Fibroblast of lung (primary cell): Measurements from ENCODE around the gene CASP12. TPM values are rescaled to one million over a fixed set of nuclear protein-coding genes. Genes with fewer than 3 reads are reported as not detected.

Experiments used
- DNase-seq, 2 donors: peaks; one replicate each; pipeline versions ENCODE4 v3.0.0 to v3.0.0-alpha.2; 2010; ENCODE audit warnings: low read depth in 2 of 2
- H2AFZ ChIP-seq: 2 replicates; pipeline ENCODE4 v1.5.1; 2012; ENCODE audit warnings: low read length, control low read depth, inconsistent platforms
- H3K27ac ChIP-seq: 2 replicates; pipeline ENCODE4 v1.5.1; 2011; ENCODE audit warnings: low read length, control low read depth; ENCODE audit not compliant: insufficient read depth
- H3K27me3 ChIP-seq: 2 replicates; pipeline ENCODE4 v1.5.1; 2011; ENCODE audit warnings: mild to moderate bottlenecking, low read length; ENCODE audit not compliant: control insufficient read depth, insufficient read depth
- H3K36me3 ChIP-seq: 2 replicates; pipeline ENCODE4 v1.5.1; 2011; ENCODE audit warnings: low read length; ENCODE audit not compliant: control insufficient read depth, insufficient read depth
- H3K4me1 ChIP-seq: 2 replicates; pipeline ENCODE4 v1.5.1; 2011; ENCODE audit warnings: low read length; ENCODE audit not compliant: control insufficient read depth, insufficient read depth; ENCODE audit errors: extremely low read depth
- H3K4me2 ChIP-seq: 2 replicates; pipeline ENCODE4 v1.5.1; 2011; ENCODE audit warnings: low read length, control low read depth; ENCODE audit not compliant: insufficient read depth; ENCODE audit errors: extremely low read depth
- H3K4me3 ChIP-seq, 4 experiments: fragments of 200-600 bp in 1 of 4; sonication (generic) in 1 of 4; replicated peaks in 1 of 4; 2 replicates each; pipeline ENCODE4 v1.5.1; 2011 to 2016; ENCODE audit warnings: low read length in 4 of 4, low read depth in 3 of 4, mild to moderate bottlenecking in 3 of 4, control low read depth in 2 of 4, inconsistent platforms in 1 of 4, mixed read lengths in 1 of 4; ENCODE audit not compliant: insufficient read depth in 1 of 4; ENCODE audit errors: control extremely low read depth in 1 of 4
- H3K79me2 ChIP-seq: 2 replicates; pipeline ENCODE4 v1.5.1; 2012; ENCODE audit warnings: mild to moderate bottlenecking, low read length, inconsistent platforms; ENCODE audit not compliant: control insufficient read depth, insufficient read depth
- H3K9ac ChIP-seq: 2 replicates; pipeline ENCODE4 v1.5.1; 2011; ENCODE audit warnings: mild to moderate bottlenecking, low read length, control low read depth; ENCODE audit not compliant: insufficient read depth
- H3K9me3 ChIP-seq: 2 replicates; pipeline ENCODE4 v1.5.1; 2012; ENCODE audit warnings: low read depth, low read length; ENCODE audit not compliant: control insufficient read depth, insufficient read depth
- H4K20me1 ChIP-seq: 2 replicates; pipeline ENCODE4 v1.5.1; 2011; ENCODE audit warnings: low read length; ENCODE audit not compliant: control insufficient read depth, insufficient read depth; ENCODE audit errors: extremely low read depth
- EZH2 ChIP-seq: IDR thresholded peaks from 2 replicates; pipeline ENCODE4 v1.5.1; 2012; ENCODE audit warnings: low read length, control low read depth, mild to moderate bottlenecking; ENCODE audit errors: missing control alignments
- polyA plus RNA-seq, 2 donors: library from polyadenylated mRNA; depleted of rRNA in 1 of 2; stranded (reverse) in 1 of 2; unstranded in 1 of 2; fragments of >200 nt; gene quantifications; 2 replicates each; pipeline ENCODE4 v1.2.1, GENCODE V29; 2011 to 2012; ENCODE audit warnings: missing spikeins in 1 of 2
- total RNA-seq: library from RNA; depleted of rRNA; stranded (reverse); fragments of >200 nt; gene quantifications from 2 replicates; pipeline ENCODE4 v1.2.1, GENCODE V29; 2014
- TF ChIP-seq, protein P1 (sequence below), 2 donors: IDR thresholded peaks in 1 of 2; conservative IDR thresholded peaks in 1 of 2; 1 replicate in 1 of 2; 2 replicates in 1 of 2; pipeline ENCODE4 v1.5.1; 2011 to 2012; ENCODE audit warnings: low read length in 2 of 2, control low read depth in 1 of 2, inconsistent platforms in 1 of 2, low read depth in 1 of 2, mild to moderate bottlenecking in 1 of 2

Gene CASP12
- total and polyA plus RNA-seq, 2 donors (not counting 1 experiment from before 2014, with no cell fraction given) = 0.17 TPM; not detected in 1

DNA sequence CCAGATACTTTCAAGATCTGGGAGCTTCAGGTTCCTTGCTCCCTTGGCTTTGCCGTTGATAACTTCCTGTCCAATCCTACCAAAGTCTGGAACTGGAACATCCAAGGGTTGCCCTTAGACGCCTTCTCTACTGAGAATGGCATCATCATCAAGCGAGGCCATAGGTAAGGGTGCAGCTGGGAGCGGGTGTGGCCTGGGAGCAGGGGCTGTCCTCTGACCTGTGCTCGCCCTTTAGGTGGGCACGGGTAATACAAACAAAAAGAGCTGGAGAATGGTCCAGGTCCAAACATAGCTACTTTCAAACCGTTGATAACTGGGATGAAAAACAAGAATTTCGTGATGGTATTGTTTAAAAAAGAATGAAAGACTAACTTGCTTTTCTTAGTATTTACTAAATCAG, 25.0 kb downstream of the CASP12 start:
- DNase-seq = no peak
- Histone ChIP-seq H3K4me2 (no peak overlapping the region), H3K27me3 (no peaks in the 10 kb centered on the region), H4K20me1 (no peaks in the 10 kb centered on the region), H3K27ac (no peak overlapping the region), H3K36me3 (no peaks in the 10 kb centered on the region), H3K9ac (no peak overlapping the region), H2AFZ (no peak overlapping the region), H3K4me1 (no peaks in the 10 kb centered on the region), H3K9me3 (no peaks in the 10 kb centered on the region), H3K79me2 (no peaks in the 10 kb centered on the region), H3K4me3 (no peak overlapping the region)
- TF ChIP-seq EZH2 = no peak
- TF ChIP-seq, protein P1, sequence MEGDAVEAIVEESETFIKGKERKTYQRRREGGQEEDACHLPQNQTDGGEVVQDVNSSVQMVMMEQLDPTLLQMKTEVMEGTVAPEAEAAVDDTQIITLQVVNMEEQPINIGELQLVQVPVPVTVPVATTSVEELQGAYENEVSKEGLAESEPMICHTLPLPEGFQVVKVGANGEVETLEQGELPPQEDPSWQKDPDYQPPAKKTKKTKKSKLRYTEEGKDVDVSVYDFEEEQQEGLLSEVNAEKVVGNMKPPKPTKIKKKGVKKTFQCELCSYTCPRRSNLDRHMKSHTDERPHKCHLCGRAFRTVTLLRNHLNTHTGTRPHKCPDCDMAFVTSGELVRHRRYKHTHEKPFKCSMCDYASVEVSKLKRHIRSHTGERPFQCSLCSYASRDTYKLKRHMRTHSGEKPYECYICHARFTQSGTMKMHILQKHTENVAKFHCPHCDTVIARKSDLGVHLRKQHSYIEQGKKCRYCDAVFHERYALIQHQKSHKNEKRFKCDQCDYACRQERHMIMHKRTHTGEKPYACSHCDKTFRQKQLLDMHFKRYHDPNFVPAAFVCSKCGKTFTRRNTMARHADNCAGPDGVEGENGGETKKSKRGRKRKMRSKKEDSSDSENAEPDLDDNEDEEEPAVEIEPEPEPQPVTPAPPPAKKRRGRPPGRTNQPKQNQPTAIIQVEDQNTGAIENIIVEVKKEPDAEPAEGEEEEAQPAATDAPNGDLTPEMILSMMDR (conservative IDR thresholded peaks at IDR 0.05 in 1 of 2, IDR thresholded peaks at IDR 0.05 in 1 of 2; ENCODE audit: low read depth in 1 of 2, low read length in 2 of 2) = peak in 1 of 2 donors; percentile 6

DNA sequence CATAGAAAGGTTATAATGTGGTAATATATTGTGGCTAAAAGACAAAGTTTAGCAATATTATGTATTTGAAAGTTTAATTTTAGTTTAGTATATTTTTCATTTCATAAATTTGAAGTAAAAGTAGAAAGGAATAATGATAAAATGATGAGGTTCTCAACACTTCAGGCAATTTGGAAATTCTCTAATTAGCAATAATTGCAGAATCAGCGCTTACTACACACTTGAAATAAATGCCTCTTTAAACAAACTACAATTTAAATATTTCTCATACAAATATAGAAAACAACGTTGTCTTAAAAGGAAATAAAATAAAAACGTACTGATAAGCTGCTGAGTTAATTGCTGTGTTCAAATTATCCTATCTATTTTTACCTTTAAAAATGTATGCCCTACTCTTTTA, 25.9 kb downstream of the CASP12 start:
- no peak overlapping the region for H3K4me3 ChIP-seq
- no peaks in the 10 kb centered on the region for H3K79me2 ChIP-seq
- no peaks in the 10 kb centered on the region for H4K20me1 ChIP-seq
- no peaks in the 10 kb centered on the region for H3K4me1 ChIP-seq
- TF ChIP-seq EZH2 = no peak
- TF ChIP-seq, protein P1 (conservative IDR thresholded peaks at IDR 0.05 in 1 of 2, IDR thresholded peaks at IDR 0.05 in 1 of 2; ENCODE audit: low read depth in 1 of 2, low read length in 2 of 2) = no peak
- no peak overlapping the region for H3K4me2 ChIP-seq
- no peaks in the 10 kb centered on the region for H3K9me3 ChIP-seq
- no peak overlapping the region for H3K27ac ChIP-seq
- no peak for DNase-seq
- H3K27me3 ChIP-seq = no peaks in the 10 kb centered on the region
- H3K36me3 ChIP-seq = no peaks in the 10 kb centered on the region
- H3K9ac ChIP-seq = no peak overlapping the region
- H2AFZ ChIP-seq = no peak overlapping the region

GRCh38 chr11:104870910-104871309, 27.4 kb downstream of the CASP12 start:
- Histone ChIP-seq H3K27me3 (no peaks in the 10 kb centered on the region), H3K9ac (no peak overlapping the region), H3K4me3 (no peak overlapping the region), H3K9me3 (no peaks in the 10 kb centered on the region), H3K27ac (no peak overlapping the region), H3K36me3 (no peaks in the 10 kb centered on the region), H3K4me1 (no peaks in the 10 kb centered on the region), H3K4me2 (no peak overlapping the region), H4K20me1 (no peaks in the 10 kb centered on the region), H3K79me2 (no peaks in the 10 kb centered on the region), H2AFZ (no peak overlapping the region)
- DNase-seq = peak; percentile 29 to 83
- no peak for TF ChIP-seq EZH2
- TF ChIP-seq, protein P1 (conservative IDR thresholded peaks at IDR 0.05 in 1 of 2, IDR thresholded peaks at IDR 0.05 in 1 of 2; ENCODE audit: low read depth in 1 of 2, low read length in 2 of 2) = no peak
